IMR-90 (cell line): ENCODE results near the gene BTG4. TPM values are rescaled to one million over a fixed set of nuclear protein-coding genes. Genes with fewer than 3 reads are reported as not detected.

Experiments used
- ATAC-seq: fragments of 200-7000 bp; cut with Tn5 transposase; 2 replicates; pipeline ENCODE4 v1.9.1; 2020; ENCODE audit warnings: low read depth, mild to moderate bottlenecking, moderate library complexity
- BruUV-seq: library from RNA; stranded (reverse); fragments of 400-500 nt; replicated peaks from 2 replicates; lab custom pipeline; 2021; lab: Mats Ljungman, UMichigan
- CTCF ChIA-PET: fragments of 300-600 bp; formaldehyde crosslinking; extraction: SDS; loops from one replicate; lab custom pipeline; 2021; ENCODE audit warnings: antibody characterized with exemption; lab: Yijun Ruan, JAX
- POLR2A ChIA-PET: fragments of 300-600 bp; sonication (Branson Sonifier 250); formaldehyde crosslinking; loops from one replicate; lab custom pipeline; 2022; ENCODE audit warnings: antibody characterized with exemption; ENCODE audit not compliant: unreplicated experiment; lab: Charles Lee
- DNase-seq: peaks from one replicate; pipeline ENCODE4 v3.0.0; 2013
- H2AFZ ChIP-seq: replicated peaks from 2 replicates; pipeline ENCODE3; 2013; ENCODE audit warnings: low read length, mild to moderate bottlenecking; ENCODE audit not compliant: poor library complexity
- H2AK5ac ChIP-seq: 2 replicates; pipeline ENCODE4 v1.6.1; 2013; ENCODE audit warnings: low read depth, low read length, inconsistent platforms
- H2AK9ac ChIP-seq: replicated peaks from 2 replicates; pipeline ENCODE3; 2013; ENCODE audit warnings: mild to moderate bottlenecking, low read depth, low read length, moderate library complexity; ENCODE audit not compliant: poor library complexity
- H2BK120ac ChIP-seq: 2 replicates; pipeline ENCODE4 v1.6.1; 2013; ENCODE audit warnings: low read depth, low read length, inconsistent platforms
- H2BK15ac ChIP-seq: 3 replicates; pipeline ENCODE4 v1.6.1; 2013; ENCODE audit warnings: low read depth, low read length, inconsistent platforms
- H2BK20ac ChIP-seq: 2 replicates; pipeline ENCODE4 v1.6.1; 2013; ENCODE audit warnings: low read depth, mild to moderate bottlenecking, inconsistent platforms, low read length, moderate library complexity
- H2BK5ac ChIP-seq: 2 replicates; pipeline ENCODE4 v1.6.1; 2013; ENCODE audit warnings: mild to moderate bottlenecking, low read depth, low read length, inconsistent platforms; ENCODE audit not compliant: poor library complexity, severe bottlenecking
- H3K14ac ChIP-seq: replicated peaks from 2 replicates; pipeline ENCODE4 v1.6.1; 2013; ENCODE audit warnings: low read depth, low read length, inconsistent platforms
- H3K18ac ChIP-seq: 2 replicates; pipeline ENCODE4 v1.6.1; 2013; ENCODE audit warnings: low read depth, low read length, control low read depth
- H3K23ac ChIP-seq: 2 replicates; pipeline ENCODE4 v1.6.1; 2013; ENCODE audit warnings: low read depth, low read length, inconsistent platforms
- H3K27ac ChIP-seq: 2 replicates; pipeline ENCODE4 v1.5.1; 2013; ENCODE audit warnings: mild to moderate bottlenecking, control low read depth, low read length; ENCODE audit not compliant: insufficient read depth
- H3K27me3 ChIP-seq: 2 replicates; pipeline ENCODE4 v1.6.1; 2013; ENCODE audit warnings: low read length; ENCODE audit not compliant: control insufficient read depth, insufficient read depth
- H3K36me3 ChIP-seq: 2 replicates; pipeline ENCODE4 v1.6.1; 2013; ENCODE audit warnings: low read length, mixed read lengths; ENCODE audit not compliant: control insufficient read depth, insufficient read depth
- H3K4ac ChIP-seq: 2 replicates; pipeline ENCODE4 v1.6.1; 2013; ENCODE audit warnings: low read depth, low read length, inconsistent platforms
- H3K4me1 ChIP-seq: 2 replicates; pipeline ENCODE4 v1.6.1; 2013; ENCODE audit warnings: low read length, mixed read lengths; ENCODE audit not compliant: control insufficient read depth, insufficient read depth
- H3K4me2 ChIP-seq: 2 replicates; pipeline ENCODE4 v1.6.1; 2013; ENCODE audit warnings: low read depth, mild to moderate bottlenecking, control low read depth, low read length, moderate library complexity
- H3K4me3 ChIP-seq: 2 replicates; pipeline ENCODE4 v1.5.1; 2013; ENCODE audit warnings: low read depth, mild to moderate bottlenecking, control low read depth, low read length, moderate library complexity; ENCODE audit not compliant: insufficient read depth
- H3K56ac ChIP-seq: 2 replicates; pipeline ENCODE4 v1.6.1; 2013; ENCODE audit warnings: low read length, inconsistent platforms; ENCODE audit not compliant: insufficient read depth; ENCODE audit errors: extremely low read depth
- H3K79me1 ChIP-seq, 2 experiments: 2 replicates each; pipeline ENCODE4 v1.6.1; 2013; ENCODE audit warnings: low read length in 2 of 2, inconsistent platforms in 1 of 2, low read depth in 1 of 2
- H3K9ac ChIP-seq: 2 replicates; pipeline ENCODE4 v1.6.1; 2013; ENCODE audit warnings: low read depth, low read length, control low read depth
- H3K9me1 ChIP-seq: 2 replicates; pipeline ENCODE4 v1.6.1; 2013; ENCODE audit warnings: low read length, inconsistent platforms; ENCODE audit not compliant: insufficient read depth
- H3K9me3 ChIP-seq: 2 replicates; pipeline ENCODE4 v1.6.1; 2013; ENCODE audit warnings: low read length; ENCODE audit not compliant: control insufficient read depth, insufficient read depth
- H4K20me1 ChIP-seq: 2 replicates; pipeline ENCODE4 v1.6.1; 2013; ENCODE audit warnings: low read length, inconsistent platforms; ENCODE audit not compliant: insufficient read depth
- H4K5ac ChIP-seq: 2 replicates; pipeline ENCODE4 v1.6.1; 2013; ENCODE audit warnings: mild to moderate bottlenecking, low read depth, low read length, control low read depth
- H4K8ac ChIP-seq, 2 experiments: 2 replicates each; pipeline ENCODE4 v1.6.1; 2013; ENCODE audit warnings: low read depth in 2 of 2, low read length in 2 of 2, control low read depth in 1 of 2, inconsistent platforms in 1 of 2
- H4K91ac ChIP-seq: 2 replicates; pipeline ENCODE4 v1.6.1; 2013; ENCODE audit warnings: low read depth, low read length, inconsistent platforms; ENCODE audit not compliant: insufficient read depth
- BHLHE40 ChIP-seq: fragments of 150-350 bp; IDR thresholded peaks from 2 replicates; pipeline ENCODE4 v1.6.1; 2016; ENCODE audit warnings: mild to moderate bottlenecking, low read depth, low read length
- CEBPB ChIP-seq: IDR thresholded peaks from 2 replicates; pipeline ENCODE4 v1.6.1; 2012; ENCODE audit warnings: low read depth, low read length, improper control_type of control experiment
- MAFK ChIP-seq: IDR thresholded peaks from 2 replicates; pipeline ENCODE4 v1.6.1; 2012; ENCODE audit warnings: low read depth, low read length, improper control_type of control experiment
- MAZ ChIP-seq: IDR thresholded peaks from 2 replicates; pipeline ENCODE4 v1.6.1; 2012; ENCODE audit warnings: low read depth, mild to moderate bottlenecking, low read length, improper control_type of control experiment, moderate library complexity, borderline replicate concordance
- RAD21 ChIP-seq: IDR thresholded peaks from 2 replicates; pipeline ENCODE4 v1.6.1; 2012; ENCODE audit warnings: low read length, improper control_type of control experiment
- RFX5 ChIP-seq: IDR thresholded peaks from 2 replicates; pipeline ENCODE4 v1.8.0; 2012; ENCODE audit warnings: low read depth, mild to moderate bottlenecking, low read length, moderate library complexity
- SMC3 ChIP-seq: fragments of 150-350 bp; IDR thresholded peaks from 2 replicates; pipeline ENCODE4 v1.6.1; 2016; ENCODE audit warnings: low read depth, mild to moderate bottlenecking, antibody characterized with exemption, low read length, moderate library complexity
- WGBS, 2 experiments: methylation state at CpG; one replicate each; pipeline versions ENCODE4 v1.1.5 to v1.1.7; 2013; ENCODE audit warnings: missing lambda C conversion rate in 2 of 2; ENCODE audit not compliant: insufficient read length in 1 of 2; ENCODE audit errors: extremely low coverage in 2 of 2; 5-methylcytosine and 5-hydroxymethylcytosine counted together
- dilution Hi-C: fragments of 300-500 bp; cut with HindIII; formaldehyde crosslinking; loops from one replicate; pipeline ENCODE4 v1.14.3; 2018; ENCODE audit warnings: low sequenced_read_pairs; ENCODE audit not compliant: unreplicated experiment
- in situ Hi-C: fragments of 300-500 bp; cut with MboI; formaldehyde crosslinking; loops from 3 replicates; pipeline ENCODE4 v1.14.3; 2019; ENCODE audit warnings: low sequenced_read_pairs, inconsistent platforms, mixed read lengths
- intact Hi-C: fragments of 100-400 bp; cut with micrococcal nuclease; formaldehyde crosslinking; loops from 2 replicates; pipeline ENCODE4 v1.10.0; 2022
- polyA plus RNA-seq, 3 experiments: library from polyadenylated mRNA; depleted of rRNA; stranded (reverse); fragments of >200 nt; gene quantifications; 2 replicates each; pipeline ENCODE4 v1.2.3, GENCODE V29; 2012; ENCODE audit warnings: low replicate concordance in 1 of 3
- total RNA-seq: library from RNA; depleted of rRNA; stranded (reverse); fragments of >200 nt; gene quantifications from 2 replicates; pipeline ENCODE4 v1.2.3, GENCODE V29; 2012

BTG4 gene
- total and polyA plus RNA-seq, 2 of the 4 experiments (the other 2 are of a cell fraction): not detected

DNA sequence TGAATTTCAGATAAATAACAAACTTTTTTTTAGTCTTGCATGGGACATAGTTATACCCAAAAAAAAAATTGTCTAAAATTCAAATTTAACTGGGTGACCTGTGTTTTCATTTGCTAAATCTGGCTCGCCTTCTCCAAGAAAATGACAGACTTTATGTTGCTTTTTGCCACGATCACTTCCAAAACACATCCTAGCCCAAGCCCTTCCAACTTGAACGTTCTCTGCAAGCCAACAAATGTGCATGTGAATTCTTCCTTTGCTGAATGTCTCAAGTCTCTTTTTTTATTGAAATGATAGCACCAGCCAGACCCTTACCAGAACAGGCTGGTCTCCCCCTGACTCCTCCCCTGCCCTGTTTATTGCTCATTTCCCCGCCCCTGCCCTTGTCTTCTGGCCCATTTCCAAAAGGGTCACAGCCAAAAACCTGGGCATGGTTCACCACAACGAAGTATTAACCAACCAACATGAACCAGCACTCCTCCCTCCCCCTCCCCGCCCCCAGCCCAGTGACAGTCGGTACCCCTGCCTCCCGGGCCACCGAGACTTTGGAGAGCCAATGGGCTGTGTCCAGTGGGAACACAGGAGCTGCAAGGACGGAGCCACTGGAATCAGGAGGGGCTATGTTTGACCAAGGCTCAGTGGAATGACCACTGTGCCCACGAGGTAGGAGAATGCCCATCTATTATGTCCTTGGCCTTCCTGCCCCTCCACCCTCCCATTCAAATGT lies 63.2 kb downstream of the BTG4 start:
- DNase-seq: no peak
- no peak overlapping the region for H3K18ac ChIP-seq
- WGBS, 2 experiments: 73% methylated on average over 4 of the region's 11 CpGs; no CpG with 5 or more reads in 1 of the 2 experiments
- H3K79me1 ChIP-seq: no peaks in the 10 kb centered on the region
- no peak overlapping the region for H2BK15ac ChIP-seq
- H2BK120ac ChIP-seq: no peak overlapping the region
- H3K27me3 ChIP-seq: no peaks in the 10 kb centered on the region; the same call in 1 of the 2 replicates
- no peak for TF ChIP-seq SMC3
- TF ChIP-seq MAFK: no peak
- TF ChIP-seq RAD21: no peak
- TF ChIP-seq CEBPB: no peak
- TF ChIP-seq RFX5: no peak
- no peak for TF ChIP-seq BHLHE40
- no peak for TF ChIP-seq MAZ
- no TSS peak for BruUV-seq
- no peak overlapping the region for H3K14ac ChIP-seq
- ATAC-seq: no peak
- in situ Hi-C loops (loop anchor here (5.0 to 25.0 kb wide), 3 partner anchors 167 to 1237 kb away; no protein-coding TSS in a partner anchor), intact Hi-C loops (loop anchor here (5.0 to 10.0 kb wide), 4 partner anchors 212 to 1244 kb away; no protein-coding TSS in a partner anchor), dilution Hi-C loops (no loop called here)
- CTCF ChIA-PET: interaction anchor here (1.0 kb wide), 1 partner anchor 116 kb away, joined by 3 read pairs; no protein-coding TSS in a partner anchor
- H3K9ac ChIP-seq: no peak overlapping the region
- H3K56ac ChIP-seq: no peak overlapping the region
- H4K91ac ChIP-seq: no peak overlapping the region
- POLR2A ChIA-PET: no interaction called here
- H3K27ac ChIP-seq: no peak overlapping the region
- no peak overlapping the region for H3K4me2 ChIP-seq
- H3K4me1 ChIP-seq: peaks cover 1% of the 10 kb centered on the region; the same call in 1 of the 2 replicates
- no peak overlapping the region for H2AK5ac ChIP-seq
- H3K4me3 ChIP-seq: no peak overlapping the region
- H4K8ac ChIP-seq: no peak overlapping the region
- no peak overlapping the region for H2AFZ ChIP-seq
- no peak overlapping the region for H2BK20ac ChIP-seq
- no peaks in the 10 kb centered on the region for H4K20me1 ChIP-seq
- H3K36me3 ChIP-seq: no peaks in the 10 kb centered on the region
- no peak overlapping the region for H3K4ac ChIP-seq
- H4K5ac ChIP-seq: no peak overlapping the region
- no peaks in the 10 kb centered on the region for H3K9me1 ChIP-seq
- H3K23ac ChIP-seq: no peak overlapping the region
- no peaks in the 10 kb centered on the region for H3K9me3 ChIP-seq
- H2BK5ac ChIP-seq: no peak overlapping the region
- H2AK9ac ChIP-seq: no peak overlapping the region
